Ectodermal cell (in vitro differentiated cells): ENCODE measurements around the gene PROK2.
A peak's percentile ranks its signal among the peaks of the same experiment; 100 is the strongest.

Experiments used
- H3K27ac ChIP-seq: 2 replicates; pipeline ENCODE4 v1.7.0; 2013; ENCODE audit warnings: mild to moderate bottlenecking, low read depth, low read length; ENCODE audit not compliant: insufficient read depth, poor library complexity, severe bottlenecking
- H3K27me3 ChIP-seq: 2 replicates; pipeline ENCODE4 v1.7.0; 2013; ENCODE audit warnings: mild to moderate bottlenecking, low read length; ENCODE audit not compliant: insufficient read depth, control insufficient read depth, poor library complexity, severe bottlenecking
- H3K36me3 ChIP-seq: one replicate; pipeline ENCODE4 v1.7.0; 2013; ENCODE audit warnings: low read length; ENCODE audit not compliant: control insufficient read depth, insufficient read depth
- H3K4me1 ChIP-seq: one replicate; pipeline ENCODE4 v1.7.0; 2013; ENCODE audit warnings: low read length; ENCODE audit not compliant: control insufficient read depth, insufficient read depth
- H3K4me3 ChIP-seq: 2 replicates; pipeline ENCODE4 v1.7.0; 2013; ENCODE audit warnings: low read depth, low read length, control low read depth; ENCODE audit not compliant: insufficient read depth
- H3K9me3 ChIP-seq: 2 replicates; pipeline ENCODE4 v1.7.0; 2013; ENCODE audit warnings: mild to moderate bottlenecking, low read length, moderate library complexity; ENCODE audit not compliant: control insufficient read depth
- WGBS, 2 experiments: methylation state at CpG; one replicate each; pipeline ENCODE4 v1.1.7; 2013; ENCODE audit warnings: missing lambda C conversion rate in 2 of 2; 5-methylcytosine and 5-hydroxymethylcytosine counted together

The PROK2 gene

GRCh38 chr3:71787851-71788405, 3.0 kb upstream of the PROK2 start:
- WGBS, 2 experiments = 88 to 94% methylated on average over 6 to 7 of the region's 7 CpGs
- H3K27me3 ChIP-seq = peaks cover 50% of the 10 kb centered on the region
- no peak overlapping the region for H3K4me3 ChIP-seq
- H3K9me3 ChIP-seq = no peaks in the 10 kb centered on the region
- peaks cover 11% of the 10 kb centered on the region for H3K4me1 ChIP-seq
- no peaks in the 10 kb centered on the region for H3K36me3 ChIP-seq
- no peak overlapping the region for H3K27ac ChIP-seq

GRCh38 chr3:71786551-71786950, 1.6 kb upstream of the PROK2 start:
- Histone ChIP-seq H3K27me3 (peaks cover 64% of the 10 kb centered on the region), H3K36me3 (no peaks in the 10 kb centered on the region), H3K27ac (no peak overlapping the region), H3K9me3 (no peaks in the 10 kb centered on the region), H3K4me1 (peaks cover 13% of the 10 kb centered on the region), H3K4me3 (no peak overlapping the region)
- WGBS, 2 experiments = 61 to 62% methylated on average over 6 of the region's 6 CpGs

- Histone ChIP-seq H3K27me3 (peaks cover 67% of the 10 kb centered on the region), H3K4me3 (no peak overlapping the region)
- WGBS, 2 experiments = 38 to 42% methylated on average over 8 of the region's 8 CpGs
Observed at GRCh38 chr3:71786217-71786549, 1.2 kb upstream of the PROK2 start.

GRCh38 chr3:71785532-71786216, 726 bp upstream of the PROK2 start:
- Histone ChIP-seq H3K27ac (no peak overlapping the region), H3K4me1 (peaks cover 13% of the 10 kb centered on the region), H3K27me3 (peaks cover 68% of the 10 kb centered on the region), H3K9me3 (no peaks in the 10 kb centered on the region), H3K36me3 (no peaks in the 10 kb centered on the region), H3K4me3 (peak overlapping the region; percentile 40)
- WGBS, 2 experiments = 20% methylated on average over 28 of the region's 28 CpGs

More at GRCh38 chr3:71786217-71786549, 1.2 kb upstream of the PROK2 start:
- Histone ChIP-seq H3K4me1 (peaks cover 13% of the 10 kb centered on the region), H3K9me3 (no peaks in the 10 kb centered on the region), H3K36me3 (no peaks in the 10 kb centered on the region), H3K27ac (no peak overlapping the region)

- peaks cover 74% of the 10 kb centered on the region for H3K27me3 ChIP-seq
- H3K4me1 ChIP-seq = peaks cover 13% of the 10 kb centered on the region
- H3K9me3 ChIP-seq = no peaks in the 10 kb centered on the region
- peak overlapping the region; percentile 40 for H3K4me3 ChIP-seq
- no peaks in the 10 kb centered on the region for H3K36me3 ChIP-seq
- no peak overlapping the region for H3K27ac ChIP-seq
- WGBS, 2 experiments = 1 to 3% methylated on average over 23 of the region's 23 CpGs
Observed at GRCh38 chr3:71784201-71784913, 591 bp downstream of the PROK2 start.

GRCh38 chr3:71783152-71783551, 1.8 kb downstream of the PROK2 start:
- H3K27ac ChIP-seq = no peak overlapping the region
- H3K4me3 ChIP-seq = no peak overlapping the region
- 72 to 80% methylated on average over 1 of the region's 1 CpG for WGBS, 2 experiments
- no peaks in the 10 kb centered on the region for H3K36me3 ChIP-seq
- peaks cover 74% of the 10 kb centered on the region for H3K27me3 ChIP-seq
- H3K9me3 ChIP-seq = no peaks in the 10 kb centered on the region
- peaks cover 13% of the 10 kb centered on the region for H3K4me1 ChIP-seq

GRCh38 chr3:71780430-71780829, 4.5 kb downstream of the PROK2 start:
- WGBS, 2 experiments = 75 to 76% methylated on average over 4 of the region's 4 CpGs
- Histone ChIP-seq H3K4me3 (no peak overlapping the region), H3K27me3 (peaks cover 49% of the 10 kb centered on the region)

GRCh38 chr3:71779674-71780377, 5.1 kb downstream of the PROK2 start:
- H3K27me3 ChIP-seq = peaks cover 43% of the 10 kb centered on the region

More at GRCh38 chr3:71780430-71780829, 4.5 kb downstream of the PROK2 start:
- H3K27ac ChIP-seq = no peak overlapping the region
- H3K4me1 ChIP-seq = peaks cover 6% of the 10 kb centered on the region
- no peaks in the 10 kb centered on the region for H3K9me3 ChIP-seq
- no peaks in the 10 kb centered on the region for H3K36me3 ChIP-seq

GRCh38 chr3:71778353-71778752, 6.6 kb downstream of the PROK2 start:
- Histone ChIP-seq H3K4me3 (no peak overlapping the region), H3K27ac (no peak overlapping the region), H3K36me3 (no peaks in the 10 kb centered on the region), H3K27me3 (peaks cover 29% of the 10 kb centered on the region), H3K9me3 (no peaks in the 10 kb centered on the region), H3K4me1 (peaks cover 4% of the 10 kb centered on the region)
- 100% methylated on average over 1 to 2 of the region's 3 CpGs for WGBS, 2 experiments

More at GRCh38 chr3:71779674-71780377, 5.1 kb downstream of the PROK2 start:
- no peak overlapping the region for H3K27ac ChIP-seq
- 66 to 68% methylated on average over 6 of the region's 6 CpGs for WGBS, 2 experiments
- H3K4me1 ChIP-seq = peaks cover 4% of the 10 kb centered on the region
- H3K4me3 ChIP-seq = no peak overlapping the region
- H3K36me3 ChIP-seq = no peaks in the 10 kb centered on the region
- H3K9me3 ChIP-seq = no peaks in the 10 kb centered on the region

- H3K9me3 ChIP-seq = no peaks in the 10 kb centered on the region
- no peak overlapping the region for H3K4me3 ChIP-seq
- H3K27me3 ChIP-seq = peaks cover 11% of the 10 kb centered on the region
- no peaks in the 10 kb centered on the region for H3K4me1 ChIP-seq
- WGBS, 2 experiments = 59 to 63% methylated on average over 6 of the region's 6 CpGs
- no peaks in the 10 kb centered on the region for H3K36me3 ChIP-seq
- H3K27ac ChIP-seq = no peak overlapping the region
Observed at GRCh38 chr3:71776538-71776937, 8.4 kb downstream of the PROK2 start.
